Transverse colon (tissue), 4 donors: ENCODE data around the gene RPL10. TPM values are rescaled to one million over a fixed set of nuclear protein-coding genes. Genes with fewer than 3 reads are reported as not detected.

Experiments used
- DNase-seq: peaks from one replicate; pipeline ENCODE4 v3.0.0-alpha.2; 2019
- H3K27ac ChIP-seq, 4 donors: fragments of 200-600 bp; sonication (generic); 2 replicates each; pipeline ENCODE4 v1.5.1; 2016 to 2018; ENCODE audit warnings: inconsistent platforms in 4 of 4
- H3K27me3 ChIP-seq: fragments of 200-600 bp; sonication (generic); 2 replicates; pipeline ENCODE4 v1.5.1; 2017; ENCODE audit warnings: inconsistent platforms
- H3K36me3 ChIP-seq, 4 donors: fragments of 200-600 bp; sonication (generic); 2 replicates each; pipeline ENCODE4 v1.5.1; 2017 to 2019; ENCODE audit warnings: inconsistent platforms in 4 of 4
- H3K4me1 ChIP-seq, 4 donors: fragments of 200-600 bp; sonication (generic); 2 replicates each; pipeline ENCODE4 v1.5.1; 2017 to 2020; ENCODE audit warnings: inconsistent platforms in 4 of 4
- H3K4me3 ChIP-seq, 4 donors: fragments of 200-600 bp; sonication (generic); 1 replicate in 1 of 4; 2 replicates in 3 of 4; pipeline versions ENCODE4 v1.5.1 to v1.6.1; 2017 to 2019; ENCODE audit warnings: inconsistent platforms in 4 of 4
- H3K9me3 ChIP-seq, 2 donors: fragments of 200-600 bp; sonication (generic); 2 replicates each; pipeline ENCODE4 v1.5.1; 2017 to 2019; ENCODE audit warnings: inconsistent platforms in 2 of 2
- EP300 ChIP-seq: sonication (generic); formaldehyde crosslinking; IDR thresholded peaks from one replicate; pipeline ENCODE4 v1.6.1; 2017; ENCODE audit warnings: antibody characterized with exemption, low read depth
- POLR2A ChIP-seq: fragments of 450-650 bp; IDR thresholded peaks from one replicate; pipeline ENCODE4 v1.6.1; 2016; ENCODE audit warnings: antibody characterized with exemption, mild to moderate bottlenecking, moderate library complexity
- POLR2AphosphoS5 ChIP-seq, 3 donors: sonication (generic); formaldehyde crosslinking; IDR thresholded peaks; one replicate each; pipeline ENCODE4 v1.6.1; 2016; ENCODE audit warnings: antibody characterized with exemption in 3 of 3
- WGBS, 2 donors: methylation state at CpG; one replicate each; pipeline ENCODE4 v1.1.5; 2018; ENCODE audit warnings: low coverage in 1 of 2; 5-methylcytosine and 5-hydroxymethylcytosine counted together
- in situ Hi-C, 4 donors: fragments of 200-750 bp; cut with MboI; loops; one replicate each; pipeline versions ENCODE4 v1.15.0 to v1.15.1; 2017; ENCODE audit warnings: low sequenced_read_pairs in 3 of 4, low pct_ligation_motif_present in 1 of 4, low pct_unique_long_range_greater_than_20kb in 1 of 4
- intact Hi-C: fragments of 100-400 bp; cut with DNase I; formaldehyde crosslinking; loops from one replicate; pipeline ENCODE4 v1.15.1; 2023; ENCODE audit warnings: low total_unique reads
- total RNA-seq, 4 donors: library from RNA; depleted of rRNA; stranded (reverse); fragments of >200 nt; gene quantifications; one replicate each; pipeline ENCODE4 v1.1.0, GENCODE V29; 2016
- TF ChIP-seq, protein P1 (sequence below), 5 experiments: fragments of 200-600 bp in 3 of 5; fragments of 450-650 bp in 2 of 5; sonication (generic) in 3 of 5; IDR thresholded peaks; 1 replicate in 2 of 5; 2 replicates in 3 of 5; pipeline ENCODE4 v1.5.1; 2016 to 2017; ENCODE audit warnings: antibody characterized with exemption in 5 of 5, inconsistent platforms in 3 of 5, mild to moderate bottlenecking in 2 of 5, moderate library complexity in 1 of 5

RPL10 gene
- total RNA-seq, 4 donors from 2014 or later, result 1,352 to 4,861 (median 3,415) TPM

DNA sequence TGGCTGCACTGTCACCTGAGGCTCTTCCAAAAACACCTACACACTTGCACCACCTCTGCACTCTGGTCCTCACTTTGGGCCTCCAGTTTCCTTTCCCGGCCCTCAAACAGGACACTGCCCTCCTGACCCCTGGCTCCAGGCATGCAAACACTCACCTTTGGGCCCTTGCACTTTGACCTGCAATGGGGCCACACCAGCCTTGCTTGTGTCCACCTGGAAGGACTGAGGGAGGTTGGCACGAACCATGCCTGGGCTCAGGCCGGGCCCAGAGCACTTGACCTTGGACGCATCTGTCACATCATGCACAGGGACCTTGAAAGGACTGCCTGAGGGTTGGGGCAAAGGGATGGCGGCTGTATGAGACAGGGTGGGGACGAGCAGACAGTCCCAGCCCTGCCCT, 39.3 kb upstream of the RPL10 start:
- WGBS, 2 donors, result 90% methylated on average over 5 of the region's 6 CpGs; no CpG with 5 or more reads in 1 of the 2 donors
- H3K36me3 ChIP-seq, result no peaks in the 10 kb centered on the region
- no peak for DNase-seq
- H3K27me3 ChIP-seq, result no peaks in the 10 kb centered on the region
- no peak overlapping the region for H3K4me3 ChIP-seq
- in situ Hi-C loops (no loop called here), intact Hi-C loops (no loop called here)
- H3K9me3 ChIP-seq, result no peaks in the 10 kb centered on the region
- H3K4me1 ChIP-seq, result no peaks in the 10 kb centered on the region
- TF ChIP-seq, protein P1, sequence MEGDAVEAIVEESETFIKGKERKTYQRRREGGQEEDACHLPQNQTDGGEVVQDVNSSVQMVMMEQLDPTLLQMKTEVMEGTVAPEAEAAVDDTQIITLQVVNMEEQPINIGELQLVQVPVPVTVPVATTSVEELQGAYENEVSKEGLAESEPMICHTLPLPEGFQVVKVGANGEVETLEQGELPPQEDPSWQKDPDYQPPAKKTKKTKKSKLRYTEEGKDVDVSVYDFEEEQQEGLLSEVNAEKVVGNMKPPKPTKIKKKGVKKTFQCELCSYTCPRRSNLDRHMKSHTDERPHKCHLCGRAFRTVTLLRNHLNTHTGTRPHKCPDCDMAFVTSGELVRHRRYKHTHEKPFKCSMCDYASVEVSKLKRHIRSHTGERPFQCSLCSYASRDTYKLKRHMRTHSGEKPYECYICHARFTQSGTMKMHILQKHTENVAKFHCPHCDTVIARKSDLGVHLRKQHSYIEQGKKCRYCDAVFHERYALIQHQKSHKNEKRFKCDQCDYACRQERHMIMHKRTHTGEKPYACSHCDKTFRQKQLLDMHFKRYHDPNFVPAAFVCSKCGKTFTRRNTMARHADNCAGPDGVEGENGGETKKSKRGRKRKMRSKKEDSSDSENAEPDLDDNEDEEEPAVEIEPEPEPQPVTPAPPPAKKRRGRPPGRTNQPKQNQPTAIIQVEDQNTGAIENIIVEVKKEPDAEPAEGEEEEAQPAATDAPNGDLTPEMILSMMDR (IDR thresholded peaks at IDR 0.05), result no peak
- TF ChIP-seq POLR2A (no peak), EP300 (no peak), POLR2AphosphoS5 (IDR thresholded peaks at IDR 0.05) (no peak)
- peak overlapping the region in 3 of 4 donors; percentile 58 to 99 (median 70) for H3K27ac ChIP-seq

DNA sequence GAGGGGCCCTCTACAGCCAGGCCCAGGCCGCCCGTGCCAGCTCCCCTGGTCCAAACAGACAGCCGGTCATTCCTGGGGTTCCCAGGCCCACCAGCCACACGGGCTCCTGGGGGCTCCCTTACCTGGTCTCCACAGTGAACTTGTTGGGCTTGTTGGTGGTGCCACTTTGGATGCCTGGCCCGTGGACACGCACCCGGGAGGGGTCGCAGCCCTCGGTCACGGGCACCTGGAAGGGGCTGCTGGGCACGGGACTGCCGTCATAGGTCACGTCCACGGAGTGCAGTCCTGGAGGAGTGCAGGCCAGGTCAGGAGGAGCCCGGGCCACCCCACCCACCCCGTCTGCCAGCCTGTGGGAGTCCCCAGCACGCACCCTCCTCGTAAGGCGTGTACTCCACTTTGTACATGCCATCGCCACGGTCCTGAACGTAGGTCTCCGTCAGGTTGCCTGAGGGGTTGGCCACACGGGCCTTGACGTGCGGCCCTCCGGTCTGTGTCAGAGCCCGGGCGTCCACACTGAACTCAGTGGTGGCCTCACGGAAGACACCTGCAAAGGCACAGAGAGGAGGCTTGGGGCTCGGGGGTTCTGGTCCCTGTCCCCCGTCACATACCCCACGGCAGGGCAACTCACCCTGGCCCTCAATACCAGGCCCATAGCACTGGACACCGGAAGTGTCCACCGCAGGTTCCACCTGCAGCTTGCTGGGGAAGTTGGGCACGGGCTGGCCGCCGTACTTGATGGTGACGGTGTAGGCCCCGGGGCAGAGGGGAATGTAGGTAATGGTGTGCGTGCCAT, 38.6 kb upstream of the RPL10 start:
- Histone ChIP-seq H3K36me3 (no peaks in the 10 kb centered on the region), H3K9me3 (no peaks in the 10 kb centered on the region), H3K27ac (peak overlapping the region in 3 of 4 donors; percentile 58 to 99 (median 70)), H3K4me1 (no peaks in the 10 kb centered on the region), H3K27me3 (no peaks in the 10 kb centered on the region), H3K4me3 (no peak overlapping the region)
- intact Hi-C loops, result no loop called here
- TF ChIP-seq, protein P1 (IDR thresholded peaks at IDR 0.05), result no peak
- TF ChIP-seq EP300 (no peak), POLR2AphosphoS5 (IDR thresholded peaks at IDR 0.05) (no peak), POLR2A (no peak)
- in situ Hi-C loops, result no loop called here
- no peak for DNase-seq
- 90% methylated on average over 25 of the region's 41 CpGs; no CpG with 5 or more reads in 1 of the 2 donors for WGBS, 2 donors

GRCh38 chrX:154360155-154360713, 37.9 kb upstream of the RPL10 start:
- WGBS, 2 donors, result 91% methylated on average over 34 of the region's 34 CpGs; no CpG with 5 or more reads in 1 of the 2 donors
- no peak for DNase-seq
- H3K4me1 ChIP-seq, result no peaks in the 10 kb centered on the region
- intact Hi-C loops (no loop called here), in situ Hi-C loops (no loop called here)
- H3K36me3 ChIP-seq, result no peaks in the 10 kb centered on the region
- no peak for TF ChIP-seq EP300
- no peak for TF ChIP-seq POLR2AphosphoS5 (IDR thresholded peaks at IDR 0.05)
- TF ChIP-seq, protein P1 (IDR thresholded peaks at IDR 0.05), result no peak
- H3K27ac ChIP-seq, result peak overlapping the region in 3 of 4 donors; percentile 58 to 99 (median 70)
- no peaks in the 10 kb centered on the region for H3K27me3 ChIP-seq
- H3K9me3 ChIP-seq, result no peaks in the 10 kb centered on the region
- H3K4me3 ChIP-seq, result no peak overlapping the region

DNA sequence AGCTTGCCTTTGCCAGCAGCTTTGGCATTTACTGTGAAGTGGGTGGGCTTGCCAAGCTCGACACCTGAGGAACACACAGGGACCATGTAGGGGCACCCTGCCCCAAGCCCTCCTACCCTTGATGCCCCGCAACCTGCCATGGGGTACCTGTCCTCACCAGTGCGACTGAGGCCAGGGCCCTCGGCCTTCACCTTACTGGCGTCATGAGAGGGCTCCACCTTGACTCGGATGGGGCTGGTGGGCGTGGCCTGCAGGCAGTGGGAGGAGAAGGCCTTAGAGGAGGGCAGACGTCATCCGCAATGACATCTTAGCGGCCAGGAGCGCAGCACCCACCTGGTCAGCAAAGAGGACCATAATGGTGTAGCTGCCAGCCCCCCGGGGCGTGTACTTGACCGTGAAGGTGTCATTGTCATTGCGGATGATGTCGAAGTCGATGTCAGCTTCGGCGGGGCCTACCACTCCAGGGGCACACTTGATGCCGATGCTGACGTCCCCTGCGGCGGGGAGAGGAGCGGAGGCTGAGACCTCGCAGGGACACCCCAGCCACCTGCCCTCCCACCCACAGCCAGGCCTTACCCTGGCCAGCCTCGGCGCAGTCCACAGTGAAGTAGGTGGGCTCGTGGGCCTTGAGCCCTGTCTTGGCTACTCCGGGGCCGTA, 36.0 kb upstream of the RPL10 start:
- TF ChIP-seq, protein P1 (IDR thresholded peaks at IDR 0.05), result no peak
- peak in 2 of 3 donors; percentile 23 to 27 for TF ChIP-seq POLR2AphosphoS5 (IDR thresholded peaks at IDR 0.05)
- no peak for TF ChIP-seq POLR2A
- H3K36me3 ChIP-seq, result no peaks in the 10 kb centered on the region
- no peaks in the 10 kb centered on the region for H3K9me3 ChIP-seq
- no peak for DNase-seq
- H3K27ac ChIP-seq, result peak overlapping the region; percentile 40 to 99 (median 82)
- in situ Hi-C loops, result no loop called here
- 86% methylated on average over 29 of the region's 30 CpGs; no CpG with 5 or more reads in 1 of the 2 donors for WGBS, 2 donors
- H3K4me1 ChIP-seq, result peaks cover 0 to 7% (median 0%) of the 10 kb centered on the region in 4 donors
- H3K27me3 ChIP-seq, result no peaks in the 10 kb centered on the region
- intact Hi-C loops, result no loop called here
- H3K4me3 ChIP-seq, result no peak overlapping the region
